ENCODE data around the gene CARMIL1.

The CARMIL1 gene

GRCh38 chr6:25332655-25333071 lies 53.5 kb downstream of the CARMIL1 start:
- no peak for TF ChIP-seq CTCF (IDR thresholded peaks at IDR 0.05; ENCODE audit: insufficient read depth, missing control alignments)
- no peak for FAIRE-seq

DNA sequence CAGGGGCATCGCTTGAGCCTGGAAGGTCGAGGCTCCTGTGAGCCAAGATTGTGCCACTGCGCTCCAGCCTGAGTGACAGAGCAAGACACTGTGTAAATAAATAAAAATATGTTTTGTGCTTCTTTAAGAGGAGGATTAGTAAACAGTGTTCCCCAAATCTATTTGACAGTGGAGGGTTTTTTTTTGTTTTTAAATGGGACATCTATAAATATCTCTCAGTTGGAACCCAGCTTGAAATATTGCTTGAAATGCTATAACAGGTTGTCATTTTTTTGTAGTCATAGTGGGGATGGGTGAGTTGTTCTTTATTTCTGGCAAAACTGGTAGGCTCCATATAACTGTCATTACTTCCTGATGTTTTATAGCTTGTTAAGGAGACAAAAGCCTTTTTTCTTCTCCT lies 54.3 kb downstream of the CARMIL1 start:
- FAIRE-seq (no peak), DNase-seq (ENCODE audit: insufficient read length, low spot score) (no peak)
- no peak for TF ChIP-seq CTCF (IDR thresholded peaks at IDR 0.05; ENCODE audit: insufficient read depth, missing control alignments)

More at GRCh38 chr6:25332655-25333071, 53.5 kb downstream of the CARMIL1 start:
- no peak for DNase-seq (ENCODE audit: insufficient read length, low spot score)

DNA sequence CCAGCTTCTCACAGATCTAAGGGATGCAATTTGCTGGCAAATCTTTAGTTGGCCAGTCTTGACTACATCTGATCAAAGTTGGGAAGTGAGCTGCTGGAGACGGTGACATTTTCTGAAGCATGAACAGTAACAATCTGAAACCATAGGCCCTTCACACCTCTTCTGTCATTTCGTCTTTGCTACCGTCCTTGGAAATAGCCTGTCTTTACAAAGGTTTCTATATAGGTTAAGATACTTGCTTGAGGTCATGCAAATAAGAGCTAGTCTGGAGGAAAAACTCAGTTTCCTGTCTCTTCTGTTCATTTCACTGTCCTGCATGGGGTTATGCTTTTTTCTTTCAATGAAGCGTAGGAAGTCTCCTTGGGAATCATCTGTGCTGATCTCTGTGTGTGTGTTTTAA lies 55.6 kb downstream of the CARMIL1 start:
- DNase-seq (ENCODE audit: insufficient read length, low spot score) (no peak), FAIRE-seq (no peak)
- TF ChIP-seq CTCF (IDR thresholded peaks at IDR 0.05; ENCODE audit: insufficient read depth, missing control alignments): no peak

GRCh38 chr6:25336996-25337395 lies 57.8 kb downstream of the CARMIL1 start:
- TF ChIP-seq CTCF (IDR thresholded peaks at IDR 0.05; ENCODE audit: insufficient read depth, missing control alignments): no peak
- FAIRE-seq: no peak
- DNase-seq (ENCODE audit: insufficient read length, low spot score): no peak

DNA sequence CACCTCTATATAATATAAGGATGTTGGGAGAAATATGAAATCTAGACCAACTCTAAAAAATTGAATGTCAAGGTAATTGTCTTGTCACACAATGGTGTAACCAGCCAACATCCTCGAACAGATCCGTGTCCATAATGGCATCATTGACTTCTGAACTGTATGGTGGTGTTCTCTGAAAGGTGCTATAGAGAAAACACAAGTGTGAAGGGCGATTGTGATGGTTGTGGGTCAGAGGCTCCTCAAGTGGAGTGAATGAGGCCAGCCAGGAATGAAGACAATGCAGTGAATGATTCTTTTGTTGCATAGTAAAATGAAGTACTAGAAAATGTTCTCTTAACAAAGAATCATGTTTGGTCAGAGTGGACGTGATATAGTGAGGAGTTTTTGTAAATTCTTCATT lies 58.3 kb downstream of the CARMIL1 start:
- no peak for TF ChIP-seq CTCF (IDR thresholded peaks at IDR 0.05; ENCODE audit: insufficient read depth, missing control alignments)
- DNase-seq (ENCODE audit: insufficient read length, low spot score) (no peak), FAIRE-seq (no peak)

GRCh38 chr6:25340431-25341202 lies 61.4 kb downstream of the CARMIL1 start:
- no peak for TF ChIP-seq CTCF (IDR thresholded peaks at IDR 0.05; ENCODE audit: insufficient read depth, missing control alignments)
- DNase-seq (ENCODE audit: insufficient read length, low spot score) (no peak), FAIRE-seq (no peak)

- FAIRE-seq (no peak), DNase-seq (ENCODE audit: insufficient read length, low spot score) (no peak)
- TF ChIP-seq CTCF (IDR thresholded peaks at IDR 0.05; ENCODE audit: insufficient read depth, missing control alignments): no peak
Measured at GRCh38 chr6:25341203-25341552, 62.0 kb downstream of the CARMIL1 start.
